Natural killer cell (primary cell): ENCODE results near the gene KRTAP4-4. TPM values are rescaled to one million over a fixed set of nuclear protein-coding genes. Genes with fewer than 3 reads are reported as not detected.
"Not testable (repeated sequence)": the region's sequence is repeated elsewhere in the genome, so short reads cannot be mapped to it uniquely, and the experiment has no call there.

Source experiments
- ATAC-seq, 3 donors: fragments of 150-1000 bp in 2 of 3; fragments of 200-7000 bp in 1 of 3; cut with Tn5 transposase; 1 replicate in 1 of 3; 2 replicates in 2 of 3; pipeline ENCODE4 v1.10.0; 2021; ENCODE audit warnings: mild to moderate bottlenecking in 2 of 3, moderate library complexity in 2 of 3
- DNase-seq, 2 donors: peaks; one replicate each; pipeline versions ENCODE4 v3.0.0 to v3.0.0-alpha.2; 2013 to 2021; ENCODE audit warnings: mixed read lengths in 1 of 2
- H3K27ac ChIP-seq: one replicate; pipeline ENCODE4 v1.5.1; 2013; ENCODE audit warnings: mild to moderate bottlenecking, low read length
- H3K27me3 ChIP-seq: one replicate; pipeline ENCODE4 v1.6.1; 2013; ENCODE audit warnings: low read length; ENCODE audit not compliant: control insufficient read depth, insufficient read depth
- H3K36me3 ChIP-seq: one replicate; pipeline ENCODE4 v1.6.1; 2013; ENCODE audit warnings: low read length; ENCODE audit not compliant: control insufficient read depth, insufficient read depth
- H3K4me1 ChIP-seq: one replicate; pipeline ENCODE4 v1.6.1; 2013; ENCODE audit warnings: low read length; ENCODE audit not compliant: control insufficient read depth, insufficient read depth
- H3K4me3 ChIP-seq: one replicate; pipeline ENCODE4 v1.5.1; 2013; ENCODE audit warnings: low read length
- H3K9me3 ChIP-seq: one replicate; pipeline ENCODE4 v1.6.1; 2013; ENCODE audit warnings: low read length; ENCODE audit not compliant: control insufficient read depth, insufficient read depth
- H3K27ac Mint-ChIP-seq, 2 donors: one replicate each; pipeline ENCODE4 v1.8.0; 2022; ENCODE audit warnings: mild to moderate bottlenecking in 2 of 2, mixed read lengths in 2 of 2, moderate library complexity in 1 of 2
- H3K27me3 Mint-ChIP-seq, 2 donors: one replicate each; pipeline ENCODE4 v1.8.0; 2022; ENCODE audit warnings: low read depth in 2 of 2, mixed read lengths in 2 of 2
- H3K36me3 Mint-ChIP-seq: one replicate; pipeline ENCODE4 v1.8.0; 2022; ENCODE audit warnings: mixed read lengths
- H3K4me1 Mint-ChIP-seq, 2 donors: one replicate each; pipeline ENCODE4 v1.8.0; 2022; ENCODE audit warnings: mixed read lengths in 2 of 2
- H3K4me3 Mint-ChIP-seq: one replicate; pipeline ENCODE4 v1.8.0; 2022; ENCODE audit warnings: mild to moderate bottlenecking, moderate library complexity, mixed read lengths
- H3K9me3 Mint-ChIP-seq, 2 donors: one replicate each; pipeline ENCODE4 v1.8.0; 2022; ENCODE audit warnings: mixed read lengths in 2 of 2
- WGBS: methylation state at CpG from one replicate; pipeline ENCODE4 v1.1.7; 2013; ENCODE audit warnings: missing lambda C conversion rate; ENCODE audit not compliant: insufficient coverage; 5-methylcytosine and 5-hydroxymethylcytosine counted together
- intact Hi-C: fragments of 100-400 bp; cut with micrococcal nuclease; formaldehyde crosslinking; loops from one replicate; pipeline ENCODE4 v1.14.2; 2022
- total RNA-seq, 4 donors: library from RNA; stranded (reverse); fragments of 120-200 nt in 1 of 4; gene quantifications; one replicate each; pipeline versions ENCODE4 v1.2.3 to v1.2.4, GENCODE V29; 2013 to 2022
- TF ChIP-seq, protein P1 (sequence below): fragments of 200-600 bp; IDR thresholded peaks from one replicate; pipeline ENCODE4 v1.8.0; 2022; ENCODE audit warnings: antibody characterized with exemption

The KRTAP4-4 gene
- total RNA-seq, result not detected
- total RNA-seq (2013), result not detected

DNA sequence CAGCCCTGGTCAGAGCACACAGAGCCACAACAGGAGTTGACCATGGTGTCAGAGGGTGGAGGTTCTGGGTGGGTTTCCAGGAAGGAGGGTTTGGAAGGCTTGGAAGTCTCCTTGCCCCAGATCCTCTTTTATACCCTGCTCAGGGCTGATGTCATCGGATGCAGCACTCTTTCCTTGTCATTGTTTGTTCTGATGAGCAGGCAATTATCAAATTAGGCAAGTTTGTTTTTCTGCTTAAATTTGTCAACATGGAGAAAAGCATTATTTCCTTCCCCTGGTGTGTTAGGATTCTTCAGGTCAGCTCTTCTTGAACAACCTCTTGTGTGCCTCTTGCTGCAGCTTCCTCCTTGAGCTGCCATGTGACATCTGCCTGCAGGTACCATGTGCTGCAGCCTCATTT is at the start of gene KRTAP4-4:
Gene KRTAP4-4, minus strand, starts transcription at position 101 of the 400 bp plus-strand sequence. Its CDS starts 57 bp downstream, at position 44.
- H3K36me3 ChIP-seq, result no peaks in the 10 kb centered on the region
- no peak for DNase-seq
- H3K27ac Mint-ChIP-seq, result no peak within 1 kb of the TSS
- H3K9me3 Mint-ChIP-seq, result no peaks in the 10 kb centered on the region
- intact Hi-C loops, result no loop called here
- H3K27ac ChIP-seq, result no peak within 1 kb of the TSS
- no peak within 1 kb of the TSS for H3K4me3 ChIP-seq
- no peaks in the 10 kb centered on the region for H3K4me1 Mint-ChIP-seq
- H3K4me1 ChIP-seq, result no peaks in the 10 kb centered on the region
- WGBS, result 92% methylated on average over 1 of the region's 1 CpG
- no peak within 1 kb of the TSS for H3K4me3 Mint-ChIP-seq
- TF ChIP-seq, protein P1, sequence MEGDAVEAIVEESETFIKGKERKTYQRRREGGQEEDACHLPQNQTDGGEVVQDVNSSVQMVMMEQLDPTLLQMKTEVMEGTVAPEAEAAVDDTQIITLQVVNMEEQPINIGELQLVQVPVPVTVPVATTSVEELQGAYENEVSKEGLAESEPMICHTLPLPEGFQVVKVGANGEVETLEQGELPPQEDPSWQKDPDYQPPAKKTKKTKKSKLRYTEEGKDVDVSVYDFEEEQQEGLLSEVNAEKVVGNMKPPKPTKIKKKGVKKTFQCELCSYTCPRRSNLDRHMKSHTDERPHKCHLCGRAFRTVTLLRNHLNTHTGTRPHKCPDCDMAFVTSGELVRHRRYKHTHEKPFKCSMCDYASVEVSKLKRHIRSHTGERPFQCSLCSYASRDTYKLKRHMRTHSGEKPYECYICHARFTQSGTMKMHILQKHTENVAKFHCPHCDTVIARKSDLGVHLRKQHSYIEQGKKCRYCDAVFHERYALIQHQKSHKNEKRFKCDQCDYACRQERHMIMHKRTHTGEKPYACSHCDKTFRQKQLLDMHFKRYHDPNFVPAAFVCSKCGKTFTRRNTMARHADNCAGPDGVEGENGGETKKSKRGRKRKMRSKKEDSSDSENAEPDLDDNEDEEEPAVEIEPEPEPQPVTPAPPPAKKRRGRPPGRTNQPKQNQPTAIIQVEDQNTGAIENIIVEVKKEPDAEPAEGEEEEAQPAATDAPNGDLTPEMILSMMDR, result no peak
- no peaks in the 10 kb centered on the region for H3K9me3 ChIP-seq
- peaks cover 14% of the 10 kb centered on the region for H3K27me3 ChIP-seq
- ATAC-seq, result no peak
- no peaks in the 10 kb centered on the region for H3K36me3 Mint-ChIP-seq
- H3K27me3 Mint-ChIP-seq, result peaks cover 25 to 50% of the 10 kb centered on the region in 2 donors

- Mint-ChIP-seq H3K4me3 (no peak overlapping the region), H3K9me3 (no peaks in the 10 kb centered on the region), H3K27me3 (peaks cover 11 to 27% of the 10 kb centered on the region in 2 donors), H3K27ac (no peak overlapping the region), H3K36me3 (no peaks in the 10 kb centered on the region), H3K4me1 (no peaks in the 10 kb centered on the region)
- WGBS, result 83% methylated on average over 4 of the region's 5 CpGs
- Histone ChIP-seq H3K9me3 (no peaks in the 10 kb centered on the region), H3K4me3 (no peak overlapping the region), H3K36me3 (no peaks in the 10 kb centered on the region), H3K27me3 (peaks cover 2% of the 10 kb centered on the region), H3K4me1 (no peaks in the 10 kb centered on the region), H3K27ac (no peak overlapping the region)
- DNase-seq, result no peak
- TF ChIP-seq, protein P1, result no peak
- intact Hi-C loops, result no loop called here
- no peak for ATAC-seq
Observed at GRCh38 chr17:41199421-41200078, 39.0 kb upstream of the KRTAP4-4 start.

DNA sequence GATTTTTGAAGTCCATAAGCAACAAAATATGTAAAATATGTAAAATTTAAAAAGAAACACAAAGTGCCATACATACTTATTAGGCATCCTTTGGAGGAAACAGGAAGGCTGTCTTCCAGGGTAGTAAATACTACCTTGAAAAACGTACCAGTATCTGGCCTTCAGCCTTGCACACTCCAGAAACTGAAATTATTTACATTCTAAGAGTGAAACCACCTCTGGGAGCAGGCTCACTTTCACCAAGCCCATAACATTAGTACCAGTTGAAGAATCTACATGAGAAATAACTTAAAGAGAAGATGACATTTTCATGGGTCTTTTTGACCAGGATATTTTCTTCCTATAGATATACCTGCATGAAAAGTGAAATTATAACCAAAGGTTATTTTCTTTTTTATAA is 35.5 kb upstream of the KRTAP4-4 start:
- no peak overlapping the region for H3K27ac ChIP-seq
- DNase-seq (no peak), ATAC-seq (no peak)
- H3K4me1 ChIP-seq, result no peaks in the 10 kb centered on the region
- intact Hi-C loops, result no loop called here
- Mint-ChIP-seq H3K27ac (no peak overlapping the region), H3K36me3 (no peaks in the 10 kb centered on the region), H3K27me3 (peaks cover 20 to 53% of the 10 kb centered on the region in 2 donors), H3K4me3 (no peak overlapping the region), H3K9me3 (no peaks in the 10 kb centered on the region), H3K4me1 (no peaks in the 10 kb centered on the region)
- TF ChIP-seq, protein P1, result no peak
- H3K9me3 ChIP-seq, result no peaks in the 10 kb centered on the region
- WGBS, result 33% methylated on average over 1 of the region's 1 CpG
- H3K4me3 ChIP-seq, result no peak overlapping the region
- peaks cover 2% of the 10 kb centered on the region for H3K27me3 ChIP-seq
- no peaks in the 10 kb centered on the region for H3K36me3 ChIP-seq

DNA sequence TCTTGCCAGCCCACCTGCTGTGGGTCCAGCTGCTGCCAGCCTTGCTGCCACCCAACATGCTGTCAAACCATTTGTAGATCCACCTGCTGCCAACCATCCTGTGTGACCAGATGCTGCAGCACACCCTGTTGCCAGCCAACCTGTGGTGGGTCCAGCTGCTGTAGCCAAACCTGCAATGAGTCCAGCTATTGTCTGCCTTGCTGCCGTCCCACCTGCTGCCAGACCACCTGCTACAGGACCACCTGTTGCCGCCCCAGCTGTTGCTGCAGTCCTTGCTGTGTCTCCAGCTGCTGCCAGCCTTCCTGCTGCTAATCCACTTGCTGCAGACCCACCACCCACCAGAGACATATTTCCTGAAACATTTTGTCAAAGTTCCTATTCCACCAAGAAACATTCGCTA is 29.8 kb upstream of the KRTAP4-4 start:
- H3K36me3 Mint-ChIP-seq, result no peaks in the 10 kb centered on the region
- no peak overlapping the region for H3K27ac ChIP-seq
- H3K4me3 ChIP-seq, result no peak overlapping the region
- H3K36me3 ChIP-seq, result no peaks in the 10 kb centered on the region
- H3K9me3 ChIP-seq, result no peaks in the 10 kb centered on the region
- no peak for ATAC-seq
- no peaks in the 10 kb centered on the region for H3K27me3 ChIP-seq
- no peaks in the 10 kb centered on the region for H3K9me3 Mint-ChIP-seq
- H3K4me1 ChIP-seq, result no peaks in the 10 kb centered on the region
- intact Hi-C loops, result no loop called here
- no peaks in the 10 kb centered on the region for H3K4me1 Mint-ChIP-seq
- no peak overlapping the region for H3K27ac Mint-ChIP-seq
- no peak for DNase-seq
- WGBS, result 87% methylated on average over 3 of the region's 3 CpGs
- H3K4me3 Mint-ChIP-seq, result no peak overlapping the region
- peaks cover 24 to 52% of the 10 kb centered on the region in 2 donors for H3K27me3 Mint-ChIP-seq
- TF ChIP-seq, protein P1, result no peak

DNA sequence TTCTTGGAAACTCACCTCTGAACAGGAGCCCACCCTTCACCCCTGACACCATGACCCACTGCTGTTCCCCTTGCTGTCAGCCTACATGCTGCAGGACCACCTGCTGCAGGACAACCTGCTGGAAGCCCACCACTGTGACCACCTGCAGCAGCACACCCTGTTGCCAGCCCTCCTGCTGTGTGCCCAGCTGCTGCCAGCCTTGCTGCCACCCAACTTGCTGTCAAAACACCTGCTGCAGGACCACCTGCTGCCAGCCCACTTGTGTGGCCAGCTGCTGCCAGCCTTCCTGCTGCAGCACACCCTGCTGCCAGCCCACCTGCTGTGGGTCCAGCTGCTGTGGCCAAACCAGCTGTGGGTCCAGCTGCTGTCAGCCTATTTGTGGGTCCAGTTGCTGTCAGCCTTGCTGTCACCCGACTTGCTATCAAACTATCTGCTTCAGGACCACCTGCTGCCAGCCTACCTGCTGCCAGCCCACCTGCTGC is 29.3 kb upstream of the KRTAP4-4 start, which contains the start of gene KRTAP9-1:
Gene KRTAP9-1, plus strand, starts transcription at position 51 of the 482 bp plus-strand sequence. Its CDS starts 0 bp downstream, at position 51.
- not testable (repeated sequence) for ATAC-seq, H3K9me3 Mint-ChIP-seq

More for the DNA sequence above, 29.3 kb upstream of the KRTAP4-4 start, which contains the start of gene KRTAP9-1:
- H3K27me3 ChIP-seq, H3K36me3 ChIP-seq, H3K36me3 Mint-ChIP-seq, H3K27ac Mint-ChIP-seq, H3K4me3 Mint-ChIP-seq, H3K9me3 ChIP-seq, H3K4me1 Mint-ChIP-seq, DNase-seq, H3K4me1 ChIP-seq, H3K4me3 ChIP-seq, H3K27ac ChIP-seq, intact Hi-C loops: not testable (repeated sequence)
- H3K27me3 Mint-ChIP-seq, result peaks cover 24 to 56% of the 10 kb centered on the region in 2 donors
- 70% methylated on average over 1 of the region's 1 CpG for WGBS
